GM15510 (cell line): Measurements from ENCODE around the gene CLIC5.

Experiments used
- POLR2A ChIP-seq: IDR thresholded peaks from 3 replicates; pipeline ENCODE4 v1.6.1; 2011; ENCODE audit warnings: borderline replicate concordance; ENCODE audit not compliant: insufficient read length; ENCODE audit errors: extremely low read depth

CLIC5 gene

DNA sequence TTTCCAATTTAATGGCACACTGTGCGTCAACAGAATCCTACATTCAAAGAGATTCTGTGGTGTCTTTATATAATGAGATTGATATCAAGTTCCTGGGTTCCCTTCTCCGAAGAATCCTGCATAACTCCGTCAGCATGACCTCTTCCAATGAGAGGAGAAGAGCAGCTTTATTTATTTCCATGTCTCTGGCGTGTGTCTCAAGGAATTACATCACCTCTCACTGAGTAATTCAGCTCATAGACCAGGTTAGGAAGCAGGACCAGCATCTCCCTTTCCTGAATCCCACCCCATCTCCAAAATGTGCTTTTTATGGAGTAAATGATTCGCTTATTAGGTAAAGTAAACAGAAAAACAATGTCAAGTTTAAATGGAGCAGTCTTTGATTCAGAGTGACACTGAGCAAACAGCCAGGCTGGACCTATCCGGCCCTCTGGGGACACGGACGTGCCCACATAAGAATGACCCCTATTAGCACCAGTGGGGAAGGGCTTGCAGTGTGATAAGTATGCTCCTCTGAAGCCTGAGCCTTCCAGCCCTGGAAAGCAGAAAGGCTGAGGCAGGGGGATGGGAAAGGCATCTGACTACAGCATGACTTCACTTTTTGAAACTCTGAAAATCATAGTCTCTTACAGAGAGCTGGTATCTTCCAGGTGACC is 165.2 kb downstream of the CLIC5 start:
- TF ChIP-seq POLR2A, result no peak

DNA sequence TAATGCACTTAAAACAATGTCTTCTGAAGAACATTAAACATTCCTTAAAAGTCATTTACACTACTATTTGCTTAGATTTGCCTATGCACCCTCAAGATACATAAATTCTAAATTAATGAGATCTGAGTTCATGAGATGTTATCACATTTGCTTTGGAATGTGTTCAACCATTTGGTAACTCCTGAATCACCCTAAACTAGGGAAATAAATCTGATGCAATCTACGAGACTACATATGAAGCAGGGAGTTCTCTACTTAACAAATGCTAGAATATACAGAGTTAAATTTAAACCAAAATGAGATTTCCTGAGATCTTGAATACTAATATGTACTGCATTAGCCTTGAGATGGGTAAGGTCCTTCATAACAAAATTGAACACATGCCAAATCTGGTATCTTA is 170.1 kb downstream of the CLIC5 start:
- no peak for TF ChIP-seq POLR2A

DNA sequence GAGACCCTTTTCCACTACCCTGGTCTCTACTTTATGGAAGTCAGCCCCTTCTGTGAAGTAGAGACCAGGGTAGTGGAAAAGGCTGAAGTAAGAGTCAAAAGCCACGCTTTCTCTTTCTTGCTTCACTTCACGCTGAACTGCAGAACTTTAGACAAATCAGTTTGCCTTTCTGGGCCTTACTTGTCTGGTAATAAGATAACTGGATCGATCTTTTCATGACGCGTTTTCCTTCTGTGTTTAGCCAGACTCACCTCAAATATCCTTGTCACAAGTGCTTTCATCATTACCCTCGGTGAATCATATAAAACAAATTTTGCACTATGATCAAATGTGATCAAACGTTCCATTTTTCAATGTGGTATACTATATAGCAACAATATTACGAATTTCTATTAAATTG is 170.7 kb downstream of the CLIC5 start:
- no peak for TF ChIP-seq POLR2A

DNA sequence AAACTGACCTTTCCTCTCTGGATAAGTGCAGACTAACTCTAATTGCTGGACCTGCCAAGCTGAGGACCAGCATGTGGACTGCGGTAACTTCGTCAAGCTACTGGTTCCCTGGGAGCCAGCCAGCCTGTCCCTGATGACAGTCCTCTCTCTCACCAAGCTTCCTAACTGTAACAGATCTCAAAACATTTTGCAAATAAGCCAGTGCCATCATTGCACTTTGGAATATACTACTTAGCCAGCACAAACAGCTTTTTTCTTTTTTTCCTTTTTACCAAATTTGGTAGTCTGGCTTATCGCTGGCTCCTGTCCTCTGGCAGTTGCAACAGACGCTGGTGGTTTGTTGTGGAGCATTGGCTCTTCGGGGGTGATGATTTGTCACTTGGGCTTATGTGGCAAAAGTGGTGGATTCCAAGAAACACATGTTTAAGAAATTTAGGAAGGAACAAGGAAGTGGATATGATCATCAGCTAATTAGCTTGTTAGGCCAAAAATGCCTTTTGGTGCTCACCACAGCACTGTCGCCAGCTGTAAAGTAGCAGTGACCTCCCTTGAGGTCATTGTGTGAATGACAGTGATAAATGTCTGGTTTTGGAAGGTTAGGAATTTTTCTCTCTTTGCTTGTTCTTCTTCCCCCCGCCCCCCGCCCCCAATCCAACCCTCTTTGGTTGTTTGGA is 171.7 kb downstream of the CLIC5 start:
- TF ChIP-seq POLR2A, result no peak

DNA sequence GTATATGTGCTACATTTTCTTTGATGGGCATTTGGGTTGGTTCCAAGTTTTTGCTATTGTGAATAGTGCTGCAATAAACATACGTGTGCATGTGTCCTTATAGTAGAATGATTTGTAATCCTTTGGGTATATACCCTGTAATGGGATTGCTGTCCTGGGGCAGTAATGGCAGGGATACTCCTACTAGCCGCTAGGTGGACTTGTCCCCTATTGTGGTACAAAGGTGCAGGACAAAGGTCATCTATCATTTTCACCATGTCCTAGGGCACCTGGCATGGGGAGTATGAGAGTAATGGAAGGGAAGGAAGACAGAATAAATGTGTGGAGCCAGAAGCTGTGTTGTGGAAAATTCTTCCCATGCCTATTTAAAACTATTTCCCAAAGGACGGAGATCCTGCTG is 174.6 kb downstream of the CLIC5 start:
- TF ChIP-seq POLR2A, result no peak

DNA sequence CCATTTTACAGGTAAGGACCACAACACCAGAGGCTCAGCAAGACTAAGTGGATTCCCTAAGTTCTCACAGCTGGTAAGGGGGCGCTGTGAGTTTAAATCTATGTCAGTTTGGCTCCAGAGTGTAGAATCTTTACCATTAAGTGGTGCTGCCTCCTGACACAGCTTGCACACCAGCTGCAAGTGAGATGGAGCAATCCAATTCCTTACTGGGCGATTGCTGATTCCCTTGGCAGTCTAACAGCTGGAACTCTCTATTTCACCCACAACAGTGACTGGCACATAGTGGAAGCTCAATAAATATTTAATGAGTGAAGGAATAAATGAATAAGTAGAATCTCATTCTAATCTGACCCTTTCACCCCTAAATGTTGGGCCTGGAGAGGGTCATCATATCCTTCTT is 176.7 kb downstream of the CLIC5 start:
- TF ChIP-seq POLR2A, result no peak

DNA sequence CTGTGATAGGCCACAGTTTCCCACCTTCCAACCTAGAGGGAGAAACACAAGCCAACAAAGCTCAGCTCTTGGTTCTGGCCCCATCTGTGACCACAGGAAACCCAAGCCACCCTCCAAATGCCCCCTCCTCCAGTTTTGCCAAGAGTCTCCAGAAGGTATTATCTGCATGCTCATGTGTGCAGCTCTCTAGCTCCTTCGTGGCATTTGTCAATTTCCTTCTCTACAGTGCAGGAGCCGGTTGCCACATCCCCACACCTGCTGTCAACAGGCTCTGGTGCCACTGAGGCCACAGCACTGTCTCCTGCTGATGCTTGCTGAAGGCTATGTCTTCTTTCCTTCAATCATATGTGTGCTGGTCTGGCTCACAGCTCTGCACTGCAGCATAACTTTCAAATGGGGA is 177.2 kb downstream of the CLIC5 start:
- TF ChIP-seq POLR2A, result no peak

DNA sequence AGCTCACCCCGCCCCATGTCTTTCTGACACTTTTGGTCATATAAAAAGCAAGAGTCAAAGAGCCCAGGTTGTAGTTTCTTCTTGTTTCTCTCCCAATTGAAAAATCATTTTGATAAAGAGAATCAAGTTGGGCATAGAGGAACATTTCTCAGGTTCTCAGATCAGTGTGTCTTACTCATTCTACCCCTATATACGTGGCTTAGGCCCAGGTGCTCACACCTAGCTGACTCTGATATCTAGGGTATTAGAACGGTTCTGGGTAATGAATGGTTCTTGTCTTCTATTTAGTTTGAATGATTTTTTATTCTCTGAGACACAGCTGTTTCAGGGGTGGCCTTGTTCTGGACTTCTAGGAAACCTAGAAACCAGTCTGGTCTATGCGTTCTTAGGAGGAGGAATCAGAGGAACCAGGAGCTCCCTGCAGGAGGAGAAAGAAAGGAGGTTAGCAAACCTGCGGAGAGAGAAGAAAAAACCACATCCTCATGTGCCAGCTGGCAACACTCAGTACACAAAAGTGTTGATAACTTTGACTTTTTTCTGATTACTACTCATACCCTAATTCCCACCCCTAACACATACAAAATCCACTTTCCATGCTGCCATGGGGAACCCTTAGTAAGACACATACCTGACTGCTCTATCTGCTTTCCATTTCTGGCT is 178.0 kb downstream of the CLIC5 start:
- no peak for TF ChIP-seq POLR2A

DNA sequence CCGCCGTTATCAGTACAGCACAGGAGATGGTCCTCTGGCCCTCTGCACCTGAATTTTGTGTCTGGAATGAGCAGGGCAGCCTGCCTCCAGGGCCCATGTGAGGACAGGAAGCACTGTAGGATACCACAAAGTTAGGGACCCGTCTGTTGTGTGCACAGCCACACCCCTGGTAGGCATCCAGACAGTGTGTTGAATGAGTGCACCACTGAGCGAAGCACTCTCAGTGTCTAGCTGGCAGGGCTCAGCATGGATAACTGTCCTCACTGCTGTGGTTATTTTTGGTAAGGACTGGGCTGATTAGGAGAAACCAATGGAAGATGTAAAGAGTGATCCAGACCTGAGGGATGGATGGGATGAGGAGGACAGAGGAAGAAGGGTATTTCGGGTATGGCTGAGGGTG is 178.7 kb downstream of the CLIC5 start:
- TF ChIP-seq POLR2A, result no peak

DNA sequence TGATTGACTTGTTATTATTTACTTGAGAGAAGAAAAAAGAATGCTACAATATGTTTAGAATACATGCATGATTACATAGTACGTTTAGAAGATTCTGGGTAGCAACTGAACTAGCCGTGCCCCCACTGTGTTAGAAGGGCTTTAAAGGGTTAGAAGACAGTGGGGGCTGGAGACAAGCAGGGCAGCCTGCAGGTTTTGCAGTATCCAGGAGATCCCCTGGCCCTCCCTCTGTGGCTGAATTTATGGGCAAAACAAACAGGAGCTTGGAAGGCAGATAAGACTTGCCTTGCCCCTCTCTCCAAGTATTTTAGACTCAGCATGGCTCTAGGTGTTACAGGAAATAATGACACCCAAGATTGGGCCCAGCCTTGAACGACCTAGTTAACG is 179.2 kb downstream of the CLIC5 start:
- TF ChIP-seq POLR2A, result no peak

DNA sequence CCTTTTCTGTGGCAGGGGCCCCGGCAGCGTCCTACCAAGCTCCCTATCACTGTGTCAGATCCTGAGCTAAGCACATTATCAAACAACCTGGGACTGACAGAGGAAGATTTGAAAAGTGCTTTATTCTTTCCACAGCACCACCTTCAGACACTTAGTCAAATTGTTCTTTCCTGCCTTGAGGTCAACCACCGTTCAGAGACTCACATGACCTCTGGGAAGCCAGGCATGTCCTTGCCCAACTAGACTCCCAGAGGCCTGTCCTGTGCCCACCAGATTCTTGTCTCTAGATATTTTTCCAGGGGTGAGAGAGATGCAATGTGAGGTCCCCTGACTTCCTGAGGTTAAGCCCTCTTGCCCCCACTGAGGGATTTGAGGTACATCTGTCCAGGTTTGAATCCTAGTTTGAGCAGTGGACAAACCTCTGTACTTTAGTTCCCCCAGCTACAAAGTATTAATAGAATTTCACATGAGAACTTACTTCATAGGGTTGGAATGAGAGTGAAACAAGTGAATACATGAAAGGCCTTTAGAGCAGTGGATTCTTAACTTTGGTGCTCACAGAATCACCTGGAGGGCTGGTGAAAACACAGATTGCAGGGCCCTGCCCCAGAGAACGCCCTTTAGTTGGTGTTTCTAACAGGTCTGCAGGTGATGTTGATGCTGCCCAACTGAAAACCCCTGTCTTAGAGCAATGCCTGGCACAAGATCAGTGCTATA is 179.8 kb downstream of the CLIC5 start:
- TF ChIP-seq POLR2A, result no peak

DNA sequence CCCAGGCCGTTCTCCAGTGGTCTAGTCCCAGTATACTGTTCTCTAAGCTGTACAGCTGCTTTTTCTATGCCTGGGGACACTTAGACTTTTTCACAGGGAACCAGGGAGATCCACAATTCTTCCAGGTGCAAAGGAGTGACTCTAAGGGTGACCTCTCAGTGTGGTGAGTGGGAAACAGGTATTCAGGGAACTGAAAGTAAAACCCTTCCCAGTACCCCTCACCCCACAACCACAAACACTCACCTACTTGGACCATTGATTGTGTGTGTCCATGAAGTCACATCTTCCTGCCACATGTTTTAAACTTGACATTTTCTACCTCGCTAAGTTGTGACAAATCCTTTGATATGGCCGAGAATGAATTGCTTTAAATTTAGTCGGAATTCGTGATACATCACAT is 183.6 kb downstream of the CLIC5 start:
- no peak for TF ChIP-seq POLR2A
